NCI-H460 (cell line): Measurements from ENCODE around the gene ZEB2. TPM values are rescaled to one million over a fixed set of nuclear protein-coding genes. Genes with fewer than 3 reads are reported as not detected.

Source experiments
- DNase-seq: peaks from one replicate; pipeline ENCODE4 v3.0.0-alpha.2; 2016; ENCODE audit warnings: low read depth; ENCODE audit errors: extremely low read depth
- total RNA-seq: library from RNA; depleted of rRNA; stranded (reverse); fragments of >200 nt; shearing (Covaris generic); gene quantifications from 2 replicates; pipeline ENCODE4 v1.2.3, GENCODE V29; 2014

The ZEB2 gene
- total RNA-seq, 1 experiment from 2014 or later, result 50.0 TPM

- DNase-seq, result no peak
Observed at GRCh38 chr2:144431392-144431783, 88.5 kb downstream of the ZEB2 start.

DNA sequence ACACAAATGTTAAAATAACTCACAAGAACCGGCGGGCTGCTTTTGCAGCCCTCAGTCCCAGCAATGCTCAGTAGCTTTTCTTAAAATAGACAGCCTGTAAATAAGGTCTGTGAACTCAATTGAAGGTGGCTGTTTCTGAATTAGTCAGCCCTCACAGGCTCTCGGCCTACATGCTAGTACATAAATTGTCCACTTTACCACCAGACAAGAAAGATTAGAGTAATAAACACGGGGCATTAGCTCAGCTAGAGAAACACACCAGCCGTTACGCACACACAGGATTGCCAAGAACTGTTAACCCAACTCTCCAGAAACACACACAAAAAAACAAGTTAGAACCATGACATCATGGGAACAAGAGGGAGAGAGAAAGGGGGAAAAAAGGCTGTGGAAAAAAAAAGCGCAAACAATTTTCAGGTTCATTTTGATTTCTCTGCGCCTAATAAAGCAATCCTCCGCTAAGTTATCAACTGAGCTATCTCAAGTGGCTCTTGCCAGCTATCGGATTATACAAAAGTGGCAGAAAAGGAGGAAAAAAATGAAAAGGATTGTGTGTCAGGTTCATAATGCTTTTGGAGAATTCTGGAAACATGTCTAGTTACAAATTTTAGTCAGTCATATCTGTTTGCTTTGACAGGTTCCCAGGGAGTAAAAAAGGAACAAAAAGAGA is 89.1 kb downstream of the ZEB2 start:
- no peak for DNase-seq

GRCh38 chr2:144429396-144430112 is 90.4 kb downstream of the ZEB2 start:
- no peak for DNase-seq

GRCh38 chr2:144426981-144427479 is 92.9 kb downstream of the ZEB2 start:
- DNase-seq, result no peak

- DNase-seq, result no peak
Observed at GRCh38 chr2:144426355-144426754, 93.6 kb downstream of the ZEB2 start.

GRCh38 chr2:144424559-144425240 is 95.2 kb downstream of the ZEB2 start:
- DNase-seq, result no peak

DNA sequence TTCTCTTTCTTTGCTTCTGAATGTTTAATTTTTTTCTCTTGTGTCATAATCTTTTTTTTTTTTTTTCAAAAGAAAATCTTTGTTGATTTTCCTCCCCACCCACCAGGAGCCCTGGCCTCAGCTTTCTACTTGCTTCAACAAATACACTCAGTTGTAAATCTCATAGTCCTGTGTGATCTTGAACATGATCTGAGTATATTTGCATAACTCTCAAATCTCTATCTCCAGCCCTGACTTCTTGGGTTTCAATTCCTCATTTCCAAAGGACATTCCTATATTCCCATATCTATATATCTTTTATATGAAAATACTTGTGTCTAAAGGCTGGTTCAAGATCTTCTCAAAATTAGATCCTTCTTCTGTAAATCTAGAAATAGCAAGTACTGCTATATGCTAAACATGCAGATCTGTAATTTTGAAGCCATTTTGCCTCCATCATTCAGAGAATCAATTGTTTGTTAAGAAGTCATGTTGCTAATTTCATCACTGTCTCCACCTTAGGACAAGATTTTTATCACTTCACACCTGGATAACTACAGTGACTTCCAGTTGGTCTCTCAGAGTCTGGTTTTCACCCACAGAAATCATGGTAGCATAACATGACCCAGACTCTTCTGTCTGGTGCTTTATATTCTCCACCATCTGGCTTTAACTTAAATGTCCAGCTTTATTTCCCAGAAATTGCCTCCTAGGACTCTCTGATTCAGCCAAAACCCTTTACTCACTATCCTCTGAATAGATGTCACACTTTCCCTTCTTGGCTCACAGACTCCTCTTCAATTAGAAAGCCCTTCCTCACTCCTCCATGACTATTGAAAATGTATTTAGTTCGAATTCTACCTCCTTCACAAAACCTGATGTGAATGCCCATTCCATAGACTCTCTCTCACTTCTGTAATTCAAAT is 98.1 kb downstream of the ZEB2 start:
- no peak for DNase-seq

DNA sequence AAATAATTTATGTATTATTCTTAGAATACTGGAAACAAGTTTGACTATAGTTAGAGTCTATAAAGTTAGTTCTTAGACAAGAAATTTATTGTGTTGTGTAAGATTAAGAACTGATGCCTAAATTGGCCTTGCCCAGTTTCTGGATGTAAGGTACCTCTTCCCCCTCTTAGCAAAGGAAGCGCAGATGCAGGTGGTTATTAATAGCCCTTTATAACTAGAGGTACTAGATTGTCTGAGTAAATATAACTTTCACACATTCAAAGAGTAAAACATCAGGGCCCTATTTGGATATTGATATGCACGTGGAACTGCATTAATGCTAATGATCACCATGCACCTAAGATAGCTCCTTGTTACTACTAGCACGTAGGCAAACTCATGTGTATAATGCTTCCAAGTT is 100.7 kb downstream of the ZEB2 start:
- no peak for DNase-seq

GRCh38 chr2:144415386-144415785 is 104.5 kb downstream of the ZEB2 start:
- DNase-seq, result no peak

DNA sequence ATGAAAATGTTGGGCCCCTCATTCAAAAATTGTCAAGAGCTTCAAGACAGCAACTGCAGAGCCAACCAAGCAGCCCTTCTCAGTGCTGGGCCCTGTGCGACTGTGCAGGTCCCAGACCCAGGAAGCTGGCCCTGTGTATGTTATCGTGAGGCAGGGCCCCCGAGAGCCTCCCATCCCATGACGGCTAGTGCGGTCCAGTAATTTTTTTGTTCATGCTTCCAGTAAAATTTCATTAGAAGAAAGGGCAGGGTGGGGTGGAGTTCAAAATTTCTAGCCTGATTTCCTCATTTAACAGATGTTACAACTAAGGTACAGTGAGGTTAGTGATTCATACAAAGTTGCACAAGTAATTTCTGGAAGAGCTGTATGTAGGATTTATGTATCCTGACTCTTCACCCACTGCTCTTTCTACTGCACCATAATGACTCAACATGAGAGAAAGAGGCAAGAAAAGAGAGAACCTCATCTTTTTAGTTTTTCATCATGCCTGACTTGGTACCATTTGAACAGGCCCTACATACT is 105.5 kb downstream of the ZEB2 start:
- no peak for DNase-seq

DNA sequence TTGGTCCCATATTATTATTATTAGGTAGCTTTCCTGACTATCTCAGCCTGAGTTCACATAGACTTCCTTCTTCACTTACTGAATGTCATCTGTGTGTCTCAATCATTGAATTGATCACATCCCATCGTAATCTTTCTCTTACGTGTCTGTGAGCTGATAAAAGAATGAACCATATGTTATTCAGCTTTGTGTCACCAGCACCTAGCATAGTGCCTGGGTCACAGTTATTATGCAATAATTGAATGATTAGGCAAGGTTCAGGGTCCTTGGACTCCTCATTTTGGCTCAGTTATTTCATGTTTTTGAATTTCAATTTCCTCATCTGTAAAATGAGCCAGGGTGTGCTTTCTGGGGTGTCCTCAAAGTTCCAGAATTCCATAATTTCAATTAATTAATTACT is 107.2 kb downstream of the ZEB2 start:
- no peak for DNase-seq

DNA sequence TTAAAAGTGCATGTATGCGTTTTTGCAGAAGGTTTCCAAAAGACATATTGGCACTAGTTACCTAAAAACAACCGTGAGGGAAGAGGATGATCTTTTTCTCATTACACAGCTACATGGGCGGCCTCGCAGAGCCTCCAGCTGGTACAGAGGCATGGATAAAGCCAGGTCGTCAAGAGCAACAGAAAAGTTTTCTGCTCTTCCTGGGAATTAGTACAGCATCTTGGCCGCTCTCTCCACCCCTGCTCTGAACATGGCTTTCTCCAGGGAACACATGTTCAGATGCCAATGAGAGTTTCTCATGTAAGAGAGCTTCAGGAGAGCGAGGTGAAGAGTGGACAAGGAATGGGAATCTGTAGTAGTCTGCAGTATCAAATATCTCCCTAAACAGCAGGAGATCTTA is 108.4 kb downstream of the ZEB2 start:
- DNase-seq, result no peak

GRCh38 chr2:144409241-144409640 is 110.7 kb downstream of the ZEB2 start:
- no peak for DNase-seq

GRCh38 chr2:144407262-144407661 is 112.7 kb downstream of the ZEB2 start:
- DNase-seq, result no peak

DNA sequence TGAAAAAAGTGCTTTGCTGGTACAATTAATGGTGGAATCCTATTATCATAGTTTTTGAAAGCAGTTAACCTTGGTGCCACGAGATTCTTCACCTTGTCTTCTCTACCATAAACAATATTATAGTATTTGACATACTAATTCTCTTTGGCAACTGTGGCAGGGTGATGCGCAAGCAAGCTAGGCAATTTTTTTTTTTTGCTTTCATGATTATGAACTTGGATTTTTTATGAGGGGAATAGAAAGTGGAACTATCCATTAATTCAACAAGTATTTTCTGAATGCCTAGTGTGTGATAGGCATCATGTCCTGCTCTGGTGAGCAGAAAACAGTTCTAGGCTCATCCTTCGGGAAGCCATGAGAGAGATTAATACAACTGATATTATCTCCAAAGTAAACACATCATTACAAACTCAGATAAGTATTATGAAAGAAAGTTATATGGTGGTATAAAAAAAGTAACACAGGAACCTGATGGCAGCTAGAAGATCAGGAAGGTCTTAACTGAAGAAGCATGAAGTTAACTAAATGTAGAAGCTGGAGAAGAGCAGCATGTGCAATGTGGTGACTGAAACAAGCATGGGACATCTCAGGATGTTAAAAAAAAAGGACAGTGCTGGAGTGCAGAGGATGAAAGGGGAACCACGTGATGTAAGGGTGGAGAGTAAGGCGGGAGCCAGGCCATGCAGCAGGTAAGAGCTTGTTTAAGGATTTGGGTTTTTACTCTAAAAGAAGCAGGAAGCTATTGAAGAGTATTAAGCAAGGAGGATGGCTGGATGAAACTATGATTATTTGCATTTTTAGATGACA is 113.7 kb downstream of the ZEB2 start:
- no peak for DNase-seq

DNA sequence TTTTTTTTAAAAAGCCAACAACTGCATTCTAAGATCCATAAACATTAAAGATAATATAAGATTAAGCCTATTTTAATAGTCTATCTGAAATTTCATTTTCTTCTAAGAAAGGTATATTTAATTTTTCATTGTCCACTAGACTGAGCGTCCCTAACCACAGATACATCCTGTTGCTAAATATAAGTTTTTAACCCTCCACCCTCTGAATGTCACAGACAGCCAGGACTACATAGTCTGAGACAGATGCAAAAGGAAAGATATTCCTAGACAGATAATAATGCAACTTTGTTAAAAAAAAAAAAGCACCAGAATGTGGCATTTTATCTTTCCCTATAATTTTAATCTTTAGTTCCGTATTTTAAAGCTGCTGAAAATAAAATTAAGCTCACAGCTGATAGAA is 114.6 kb downstream of the ZEB2 start:
- no peak for DNase-seq

GRCh38 chr2:144404586-144405314 is 115.2 kb downstream of the ZEB2 start:
- no peak for DNase-seq

- no peak for DNase-seq
Observed at GRCh38 chr2:144403933-144404332, 116.0 kb downstream of the ZEB2 start.

DNA sequence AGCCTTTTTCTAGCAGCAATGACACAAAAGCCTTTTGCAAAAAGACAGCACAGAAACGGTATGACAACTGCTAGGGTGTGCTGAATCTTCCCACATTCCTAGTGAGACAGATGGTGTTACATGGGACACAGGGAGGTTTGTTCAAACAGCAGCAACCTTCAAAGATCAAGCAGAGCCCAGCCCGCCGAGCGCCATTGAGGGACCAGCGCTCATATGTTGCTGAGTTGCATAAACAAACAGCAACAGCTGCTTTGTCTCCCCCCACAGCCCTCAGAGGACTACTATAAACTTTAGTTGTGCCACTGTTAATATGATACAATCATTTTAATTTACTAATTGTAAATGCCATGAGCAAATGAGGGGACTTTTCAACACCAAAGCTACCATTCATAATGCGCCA is 117.7 kb downstream of the ZEB2 start:
- no peak for DNase-seq
